Measurements from ENCODE around the gene FGD5. TPM values are rescaled to one million over a fixed set of nuclear protein-coding genes. Genes with fewer than 3 reads are reported as not detected.
A peak's percentile ranks its signal among the peaks of the same experiment; 100 is the strongest.

Gene FGD5
- total RNA-seq, 2 donors from 2014 or later, result 15.3 to 17.0 TPM

DNA sequence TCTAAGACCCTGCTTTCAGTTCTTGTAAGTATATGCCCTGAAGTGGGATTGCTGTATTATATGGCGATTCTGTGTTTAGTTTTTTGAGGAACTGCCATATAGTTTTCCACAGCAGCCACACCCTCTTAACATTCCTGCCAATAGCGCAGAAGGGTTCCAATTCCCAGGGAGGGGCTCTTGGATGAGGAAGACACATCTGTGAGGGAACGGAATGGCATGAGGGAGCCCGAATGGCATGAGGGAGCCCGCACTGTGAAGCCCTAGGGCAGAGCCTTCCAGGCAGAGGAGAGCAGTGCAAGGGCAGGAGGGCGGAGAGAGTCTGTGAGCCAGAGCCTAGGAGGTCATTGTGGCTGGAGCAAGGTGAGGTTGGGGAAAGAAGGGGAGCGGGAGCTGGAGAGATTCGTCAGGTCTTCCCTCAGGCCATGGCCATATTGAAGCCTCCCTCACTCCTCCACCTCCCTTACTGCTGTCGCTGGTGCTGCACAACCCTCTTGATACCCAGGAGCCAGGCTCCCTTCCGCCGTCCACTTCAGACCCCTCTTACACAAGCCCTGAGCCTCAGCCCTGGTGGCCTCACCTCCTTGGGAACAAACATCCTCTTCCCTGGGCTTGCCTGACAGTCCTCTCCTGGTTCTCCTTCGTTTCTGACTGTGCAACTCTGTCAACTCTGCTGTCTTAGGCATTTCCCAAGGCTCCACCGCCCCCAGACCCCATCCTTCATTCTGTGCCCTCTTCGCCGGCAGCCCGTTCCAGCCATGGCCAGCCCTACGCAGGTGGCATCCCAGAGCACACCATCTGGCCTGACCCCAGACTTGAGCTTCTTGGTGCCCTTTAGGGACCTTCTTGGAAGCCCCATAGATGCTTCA lies 51.4 kb downstream of the FGD5 start:
- Histone ChIP-seq H3K9me3 (ENCODE audit: control insufficient read depth, low read length) (no peaks in the 10 kb centered on the region), H3K27me3 (ENCODE audit: control insufficient read depth, insufficient read depth, low read length, poor library complexity, severe bottlenecking) (no peaks in the 10 kb centered on the region), H3K27ac (ENCODE audit: low read depth, low read length) (no peak overlapping the region), H3K9ac (ENCODE audit: extremely low read depth, low read length, poor library complexity, severe bottlenecking) (no peak overlapping the region), H3K4me1 (ENCODE audit: control insufficient read depth, insufficient read depth, low read length) (peaks cover 6% of the 10 kb centered on the region), H3K36me3 (ENCODE audit: control insufficient read depth, insufficient read depth, low read length) (no peaks in the 10 kb centered on the region), H3K4me3 (ENCODE audit: low read length) (no peak overlapping the region)
- Mint-ChIP-seq H3K9me3 (no peaks in the 10 kb centered on the region), H3K4me3 (no peak overlapping the region), H3K4me1 (peaks cover 12% of the 10 kb centered on the region), H3K36me3 (ENCODE audit: low read depth) (peaks cover 2% of the 10 kb centered on the region), H3K27me3 (ENCODE audit: insufficient read depth) (no peaks in the 10 kb centered on the region), H3K27ac (no peak overlapping the region)
- peak; percentile 16 for DNase-seq
- TF ChIP-seq, protein P1, sequence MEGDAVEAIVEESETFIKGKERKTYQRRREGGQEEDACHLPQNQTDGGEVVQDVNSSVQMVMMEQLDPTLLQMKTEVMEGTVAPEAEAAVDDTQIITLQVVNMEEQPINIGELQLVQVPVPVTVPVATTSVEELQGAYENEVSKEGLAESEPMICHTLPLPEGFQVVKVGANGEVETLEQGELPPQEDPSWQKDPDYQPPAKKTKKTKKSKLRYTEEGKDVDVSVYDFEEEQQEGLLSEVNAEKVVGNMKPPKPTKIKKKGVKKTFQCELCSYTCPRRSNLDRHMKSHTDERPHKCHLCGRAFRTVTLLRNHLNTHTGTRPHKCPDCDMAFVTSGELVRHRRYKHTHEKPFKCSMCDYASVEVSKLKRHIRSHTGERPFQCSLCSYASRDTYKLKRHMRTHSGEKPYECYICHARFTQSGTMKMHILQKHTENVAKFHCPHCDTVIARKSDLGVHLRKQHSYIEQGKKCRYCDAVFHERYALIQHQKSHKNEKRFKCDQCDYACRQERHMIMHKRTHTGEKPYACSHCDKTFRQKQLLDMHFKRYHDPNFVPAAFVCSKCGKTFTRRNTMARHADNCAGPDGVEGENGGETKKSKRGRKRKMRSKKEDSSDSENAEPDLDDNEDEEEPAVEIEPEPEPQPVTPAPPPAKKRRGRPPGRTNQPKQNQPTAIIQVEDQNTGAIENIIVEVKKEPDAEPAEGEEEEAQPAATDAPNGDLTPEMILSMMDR (conservative IDR thresholded peaks at IDR 0.05), result no peak
- WGBS, 2 experiments (ENCODE audit: insufficient coverage in 1 of 2, insufficient read length in 1 of 2), result 86 to 89% methylated on average over 9 to 15 of the region's 17 CpGs

GRCh38 chr3:14870783-14871060 lies 52.0 kb downstream of the FGD5 start:
- peaks cover 2% of the 10 kb centered on the region for H3K36me3 Mint-ChIP-seq (ENCODE audit: low read depth)

DNA sequence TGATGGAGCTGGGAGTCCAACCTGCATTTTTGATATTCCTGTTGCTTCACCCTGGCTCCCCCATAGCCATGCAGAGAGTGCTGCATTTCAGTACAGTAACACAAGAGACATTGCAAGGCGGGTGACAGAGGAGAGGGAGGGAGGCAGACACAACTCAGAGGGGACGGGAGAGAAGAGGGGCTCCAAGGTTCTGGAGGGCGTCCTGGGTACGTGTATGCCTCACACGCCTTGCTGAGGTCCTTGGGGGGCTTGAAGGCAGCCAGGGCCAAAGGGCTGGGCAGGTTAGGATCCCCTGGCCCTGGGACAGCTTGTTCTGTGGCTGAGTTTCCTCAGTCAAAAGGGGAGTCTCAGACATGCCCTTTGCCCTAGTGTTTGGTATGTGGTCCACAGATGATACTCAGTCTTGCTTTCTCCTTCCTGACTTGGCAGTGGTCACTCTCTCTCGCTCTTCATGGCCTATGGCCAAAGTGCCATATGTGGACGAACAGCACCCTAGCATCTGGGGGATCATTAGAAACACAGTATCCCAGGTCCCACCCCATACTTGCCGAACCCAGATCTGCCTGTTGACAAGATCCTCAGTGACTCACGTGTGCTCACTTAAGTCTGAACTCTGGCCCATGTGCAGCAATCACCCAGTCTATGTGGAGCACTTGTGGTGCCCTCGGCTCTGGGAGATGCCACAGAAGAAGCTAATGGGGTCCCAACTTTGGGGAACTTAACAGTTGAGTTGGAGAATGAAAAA lies 52.9 kb downstream of the FGD5 start:
- H3K4me3 ChIP-seq (ENCODE audit: low read length), result no peak overlapping the region
- Mint-ChIP-seq H3K9me3 (no peaks in the 10 kb centered on the region), H3K4me3 (no peak overlapping the region), H3K27ac (no peak overlapping the region), H3K36me3 (ENCODE audit: low read depth) (peaks cover 2% of the 10 kb centered on the region), H3K27me3 (ENCODE audit: insufficient read depth) (no peaks in the 10 kb centered on the region), H3K4me1 (peaks cover 12% of the 10 kb centered on the region)
- H3K27ac ChIP-seq (ENCODE audit: low read depth, low read length), result no peak overlapping the region
- H3K36me3 ChIP-seq (ENCODE audit: control insufficient read depth, insufficient read depth, low read length), result no peaks in the 10 kb centered on the region
- peaks cover 6% of the 10 kb centered on the region for H3K4me1 ChIP-seq (ENCODE audit: control insufficient read depth, insufficient read depth, low read length)
- peak; percentile 29 for DNase-seq
- no peaks in the 10 kb centered on the region for H3K9me3 ChIP-seq (ENCODE audit: control insufficient read depth, low read length)
- no peaks in the 10 kb centered on the region for H3K27me3 ChIP-seq (ENCODE audit: control insufficient read depth, insufficient read depth, low read length, poor library complexity, severe bottlenecking)
- TF ChIP-seq, protein P1 (conservative IDR thresholded peaks at IDR 0.05), result no peak
- no peak overlapping the region for H3K9ac ChIP-seq (ENCODE audit: extremely low read depth, low read length, poor library complexity, severe bottlenecking)
- WGBS, 2 experiments (ENCODE audit: insufficient coverage in 1 of 2, insufficient read length in 1 of 2), result 87 to 90% methylated on average over 7 to 10 of the region's 10 CpGs

More at GRCh38 chr3:14870783-14871060, 52.0 kb downstream of the FGD5 start:
- DNase-seq, result no peak
- no peaks in the 10 kb centered on the region for H3K27me3 ChIP-seq (ENCODE audit: control insufficient read depth, insufficient read depth, low read length, poor library complexity, severe bottlenecking)
- Mint-ChIP-seq H3K27ac (no peak overlapping the region), H3K4me3 (no peak overlapping the region), H3K4me1 (peaks cover 12% of the 10 kb centered on the region), H3K27me3 (ENCODE audit: insufficient read depth) (no peaks in the 10 kb centered on the region), H3K9me3 (no peaks in the 10 kb centered on the region)
- no peak overlapping the region for H3K9ac ChIP-seq (ENCODE audit: extremely low read depth, low read length, poor library complexity, severe bottlenecking)
- peaks cover 6% of the 10 kb centered on the region for H3K4me1 ChIP-seq (ENCODE audit: control insufficient read depth, insufficient read depth, low read length)
- TF ChIP-seq, protein P1 (conservative IDR thresholded peaks at IDR 0.05), result no peak
- no peaks in the 10 kb centered on the region for H3K36me3 ChIP-seq (ENCODE audit: control insufficient read depth, insufficient read depth, low read length)
- no peaks in the 10 kb centered on the region for H3K9me3 ChIP-seq (ENCODE audit: control insufficient read depth, low read length)
- 78 to 82% methylated on average over 4 of the region's 4 CpGs for WGBS, 2 experiments (ENCODE audit: insufficient coverage in 1 of 2, insufficient read length in 1 of 2)
- no peak overlapping the region for H3K27ac ChIP-seq (ENCODE audit: low read depth, low read length)
- no peak overlapping the region for H3K4me3 ChIP-seq (ENCODE audit: low read length)
